Lower leg skin (tissue), 3 donors: ENCODE data around the gene UBAC2.

Source experiments
- CTCF ChIP-seq, 3 donors: fragments of 450-650 bp; IDR thresholded peaks; one replicate each; pipeline ENCODE4 v1.5.1; 2016; ENCODE audit warnings: antibody characterized with exemption in 3 of 3, mild to moderate bottlenecking in 3 of 3, moderate library complexity in 2 of 3
- POLR2A ChIP-seq, 2 donors: fragments of 450-650 bp; IDR thresholded peaks; one replicate each; pipeline ENCODE4 v1.6.1; 2016 to 2017; ENCODE audit warnings: antibody characterized with exemption in 2 of 2, mild to moderate bottlenecking in 1 of 2, moderate library complexity in 1 of 2

- no peak for TF ChIP-seq CTCF (IDR thresholded peaks at IDR 0.05)
- no peak for TF ChIP-seq POLR2A (IDR thresholded peaks at IDR 0.05)
Observed at GRCh38 chr13:99228737-99229691, 28.4 kb downstream of the UBAC2 start.
